HG03378 (cell line): ENCODE results near the gene FKBP1A.
"Not testable (repeated sequence)": the region's sequence is repeated elsewhere in the genome, so short reads cannot be mapped to it uniquely, and the experiment has no call there.

Source experiments
- ATAC-seq: cut with Tn5 transposase; IDR thresholded peaks from one replicate; pipeline ENCODE4 v1.9.1; 2021; ENCODE audit warnings: mild to moderate bottlenecking, moderate library complexity; ENCODE audit not compliant: unreplicated experiment

The FKBP1A gene

GRCh38 chr20:1417790-1418189 is 24.9 kb upstream of the FKBP1A start:
- no peak for ATAC-seq

- ATAC-seq = no peak
Measured at GRCh38 chr20:1417273-1417672, 24.4 kb upstream of the FKBP1A start.

- no peak for ATAC-seq
Measured at GRCh38 chr20:1415667-1416468, 23.0 kb upstream of the FKBP1A start.

- ATAC-seq = no peak
Measured at GRCh38 chr20:1414982-1415381, 22.1 kb upstream of the FKBP1A start.

- ATAC-seq = no peak
Measured at GRCh38 chr20:1405801-1406200, 12.9 kb upstream of the FKBP1A start.

GRCh38 chr20:1403624-1404023 is 10.8 kb upstream of the FKBP1A start:
- ATAC-seq = no peak

- ATAC-seq = no peak
Measured at GRCh38 chr20:1402149-1402548, 9.3 kb upstream of the FKBP1A start.

- ATAC-seq = no peak
Measured at GRCh38 chr20:1401451-1401907, 8.6 kb upstream of the FKBP1A start.

GRCh38 chr20:1399678-1400366 is 7.0 kb upstream of the FKBP1A start:
- not testable (repeated sequence) for ATAC-seq

- ATAC-seq = not testable (repeated sequence)
Measured at GRCh38 chr20:1398185-1398584, 5.3 kb upstream of the FKBP1A start.

GRCh38 chr20:1397710-1398109 is 4.9 kb upstream of the FKBP1A start:
- ATAC-seq = no peak

GRCh38 chr20:1396702-1397101 is 3.8 kb upstream of the FKBP1A start:
- ATAC-seq = no peak

- no peak for ATAC-seq
Measured at GRCh38 chr20:1396264-1396663, 3.4 kb upstream of the FKBP1A start.

GRCh38 chr20:1394686-1395085 is 1.8 kb upstream of the FKBP1A start:
- no peak for ATAC-seq

- ATAC-seq = no peak
Measured at GRCh38 chr20:1393507-1393882, 641 bp upstream of the FKBP1A start.

- ATAC-seq = no peak
Measured at GRCh38 chr20:1392443-1392692, 486 bp downstream of the FKBP1A start.

- ATAC-seq = no peak
Measured at GRCh38 chr20:1391640-1392442, 1.0 kb downstream of the FKBP1A start.

- no peak for ATAC-seq
Measured at GRCh38 chr20:1390581-1391403, 2.1 kb downstream of the FKBP1A start.

- ATAC-seq = no peak
Measured at GRCh38 chr20:1389703-1390580, 2.9 kb downstream of the FKBP1A start.
